Measurements from ENCODE around the gene SNAP91. TPM values are rescaled to one million over a fixed set of nuclear protein-coding genes. Genes with fewer than 3 reads are reported as not detected.

The SNAP91 gene
- total and polyA plus RNA-seq, 10 donors = 0.17 to 2.9 (median 1.5) TPM

- Histone ChIP-seq H3K36me3 (no peaks in the 10 kb centered on the region), H3K9me3 (no peaks in the 10 kb centered on the region), H3K4me3 (no peak overlapping the region), H3K4me1 (no peaks in the 10 kb centered on the region), H3K27ac (no peak overlapping the region), H3K27me3 (replicated peaks in 1 of 7) (no peaks in the 10 kb centered on the region)
- 68 to 75% (median 70%) methylated on average over 6 of the region's 6 CpGs for WGBS, 5 donors
- TF ChIP-seq POLR2AphosphoS5 (IDR thresholded peaks at IDR 0.05) = no peak
- no peak for TF ChIP-seq POLR2A (IDR thresholded peaks at IDR 0.05)
- TF ChIP-seq CTCF (IDR thresholded peaks at IDR 0.05 in 8 of 11, conservative IDR thresholded peaks at IDR 0.05 in 3 of 11) = peak in 8 of 11 experiments; percentile 15 to 51 (median 38)
- intact Hi-C loops (cut with DNase I; ENCODE audit: low total_unique reads) = no loop called here
- DNase-seq = peak; percentile 31
Measured at GRCh38 chr6:83615025-83615999, 93.6 kb downstream of the SNAP91 start.

- no peaks in the 10 kb centered on the region for H3K27me3 ChIP-seq (replicated peaks in 1 of 7)
- TF ChIP-seq POLR2AphosphoS5 (IDR thresholded peaks at IDR 0.05) = no peak
- TF ChIP-seq CTCF (IDR thresholded peaks at IDR 0.05 in 8 of 11, conservative IDR thresholded peaks at IDR 0.05 in 3 of 11) = no peak
- no peak for TF ChIP-seq POLR2A (IDR thresholded peaks at IDR 0.05)
- no peaks in the 10 kb centered on the region for H3K4me1 ChIP-seq
- no peak overlapping the region for H3K4me3 ChIP-seq
- DNase-seq = no peak
- H3K9me3 ChIP-seq = no peaks in the 10 kb centered on the region
- no peaks in the 10 kb centered on the region for H3K36me3 ChIP-seq
- 63 to 75% (median 71%) methylated on average over 4 of the region's 4 CpGs for WGBS, 5 donors
- H3K27ac ChIP-seq = no peak overlapping the region
- intact Hi-C loops (cut with DNase I; ENCODE audit: low total_unique reads) = no loop called here
Measured at GRCh38 chr6:83613378-83613777, 95.5 kb downstream of the SNAP91 start.

- Histone ChIP-seq H3K4me3 (no peak overlapping the region), H3K27ac (no peak overlapping the region), H3K36me3 (no peaks in the 10 kb centered on the region), H3K27me3 (replicated peaks in 1 of 7) (no peaks in the 10 kb centered on the region), H3K4me1 (no peaks in the 10 kb centered on the region), H3K9me3 (no peaks in the 10 kb centered on the region)
- intact Hi-C loops (cut with DNase I; ENCODE audit: low total_unique reads) = no loop called here
- TF ChIP-seq CTCF (IDR thresholded peaks at IDR 0.05 in 8 of 11, conservative IDR thresholded peaks at IDR 0.05 in 3 of 11) (no peak), POLR2AphosphoS5 (IDR thresholded peaks at IDR 0.05) (no peak), POLR2A (IDR thresholded peaks at IDR 0.05) (no peak)
- no peak for DNase-seq
- WGBS, 5 donors = 74 to 88% (median 79%) methylated on average over 2 of the region's 2 CpGs
Measured at GRCh38 chr6:83609248-83609647, 99.7 kb downstream of the SNAP91 start.

- intact Hi-C loops (cut with DNase I; ENCODE audit: low total_unique reads) = no loop called here
- Histone ChIP-seq H3K9me3 (no peaks in the 10 kb centered on the region), H3K4me1 (no peaks in the 10 kb centered on the region), H3K27me3 (replicated peaks in 1 of 7) (no peaks in the 10 kb centered on the region), H3K36me3 (no peaks in the 10 kb centered on the region), H3K4me3 (no peak overlapping the region), H3K27ac (no peak overlapping the region)
- DNase-seq = no peak
- 74 to 88% (median 80%) methylated on average over 1 of the region's 1 CpG for WGBS, 5 donors
- TF ChIP-seq POLR2A (IDR thresholded peaks at IDR 0.05) (no peak), CTCF (IDR thresholded peaks at IDR 0.05 in 8 of 11, conservative IDR thresholded peaks at IDR 0.05 in 3 of 11) (no peak), POLR2AphosphoS5 (IDR thresholded peaks at IDR 0.05) (no peak)
Measured at GRCh38 chr6:83605517-83605916, 103.4 kb downstream of the SNAP91 start.

All from spleen (tissue), 11 donors.